ENCODE measurements around the gene DTX4.

The DTX4 gene

DNA sequence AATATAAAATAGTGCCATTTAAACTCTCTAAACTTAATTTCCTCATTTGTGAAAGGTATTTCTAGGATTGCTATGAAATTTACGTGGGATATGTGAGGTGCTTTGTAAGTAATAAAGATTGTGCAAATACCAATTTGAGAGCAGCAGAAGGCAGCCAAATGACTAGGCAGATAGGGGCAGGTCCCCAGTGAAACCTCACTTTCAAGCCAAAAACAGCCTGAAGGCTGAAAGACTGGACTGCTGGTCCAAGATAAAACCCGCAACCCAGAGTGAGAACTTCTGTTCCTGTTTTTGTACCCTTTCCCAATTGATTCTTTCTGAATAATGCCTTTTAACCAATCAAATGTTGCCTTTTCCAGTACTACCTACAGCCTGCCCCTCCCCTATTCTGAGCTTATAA, 7.2 kb downstream of the DTX4 start:
- H3K4me3 ChIP-seq (IDR thresholded peaks at IDR 0.05; ENCODE audit: insufficient read depth, low read depth, low read length), result no peak overlapping the region
- H3K4me1 ChIP-seq (ENCODE audit: low read depth, poor library complexity, severe bottlenecking), result peaks cover 19% of the 10 kb centered on the region
- peak overlapping the region; percentile 51; the same call in 1 of the 2 replicates for H3K4me2 ChIP-seq
- H3K9ac ChIP-seq, result no peak overlapping the region
- H4K20me1 ChIP-seq (ENCODE audit: insufficient read depth), result no peaks in the 10 kb centered on the region
- no peaks in the 10 kb centered on the region for H3K27me3 ChIP-seq (ENCODE audit: insufficient read depth, low read depth)
- H3K36me3 ChIP-seq (ENCODE audit: insufficient read depth), result no peaks in the 10 kb centered on the region
- peak overlapping the region; percentile 57; the same call in 1 of the 2 replicates for H2AFZ ChIP-seq (ENCODE audit: low read depth)
- H3K27ac ChIP-seq, result peak overlapping the region; percentile 40; the same call in 1 of the 2 replicates
- TF ChIP-seq, protein P1, sequence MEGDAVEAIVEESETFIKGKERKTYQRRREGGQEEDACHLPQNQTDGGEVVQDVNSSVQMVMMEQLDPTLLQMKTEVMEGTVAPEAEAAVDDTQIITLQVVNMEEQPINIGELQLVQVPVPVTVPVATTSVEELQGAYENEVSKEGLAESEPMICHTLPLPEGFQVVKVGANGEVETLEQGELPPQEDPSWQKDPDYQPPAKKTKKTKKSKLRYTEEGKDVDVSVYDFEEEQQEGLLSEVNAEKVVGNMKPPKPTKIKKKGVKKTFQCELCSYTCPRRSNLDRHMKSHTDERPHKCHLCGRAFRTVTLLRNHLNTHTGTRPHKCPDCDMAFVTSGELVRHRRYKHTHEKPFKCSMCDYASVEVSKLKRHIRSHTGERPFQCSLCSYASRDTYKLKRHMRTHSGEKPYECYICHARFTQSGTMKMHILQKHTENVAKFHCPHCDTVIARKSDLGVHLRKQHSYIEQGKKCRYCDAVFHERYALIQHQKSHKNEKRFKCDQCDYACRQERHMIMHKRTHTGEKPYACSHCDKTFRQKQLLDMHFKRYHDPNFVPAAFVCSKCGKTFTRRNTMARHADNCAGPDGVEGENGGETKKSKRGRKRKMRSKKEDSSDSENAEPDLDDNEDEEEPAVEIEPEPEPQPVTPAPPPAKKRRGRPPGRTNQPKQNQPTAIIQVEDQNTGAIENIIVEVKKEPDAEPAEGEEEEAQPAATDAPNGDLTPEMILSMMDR (conservative IDR thresholded peaks at IDR 0.05; ENCODE audit: low read depth, low read length), result no peak
- H3K79me2 ChIP-seq (ENCODE audit: insufficient read depth, low read depth), result no peaks in the 10 kb centered on the region

DNA sequence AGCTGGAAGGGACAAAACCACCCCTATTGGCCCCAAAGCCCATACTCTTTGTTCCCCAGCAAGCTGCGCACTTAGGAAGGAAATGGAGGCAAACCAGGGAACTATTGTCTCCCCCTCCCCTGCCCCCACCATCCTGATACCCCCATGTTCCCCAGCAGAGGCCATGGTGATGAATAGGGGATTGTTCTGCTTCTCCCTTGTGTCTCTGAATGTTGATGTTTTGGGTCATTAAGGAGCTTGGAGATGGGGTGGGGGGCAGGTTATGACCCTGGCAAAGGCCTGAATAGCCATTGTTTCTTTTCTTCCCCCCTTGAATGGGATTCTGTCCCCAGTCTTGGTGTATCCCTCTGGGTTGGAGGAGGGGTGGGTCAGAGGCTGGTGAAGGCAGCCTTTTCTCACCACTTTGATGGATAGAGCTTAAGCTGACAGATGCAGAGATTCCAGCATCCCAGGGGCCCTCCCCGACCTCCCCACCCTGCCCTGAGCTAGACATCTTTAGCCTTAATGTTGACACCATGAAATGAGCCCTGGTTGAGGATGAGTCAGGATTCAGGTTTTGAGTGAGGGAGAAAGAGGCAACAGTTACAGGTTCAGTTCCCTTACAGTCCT, 8.3 kb downstream of the DTX4 start:
- Histone ChIP-seq H4K20me1 (ENCODE audit: insufficient read depth) (no peaks in the 10 kb centered on the region), H3K79me2 (ENCODE audit: insufficient read depth, low read depth) (no peaks in the 10 kb centered on the region), H3K4me2 (no peak overlapping the region), H3K27ac (no peak overlapping the region), H3K27me3 (ENCODE audit: insufficient read depth, low read depth) (no peaks in the 10 kb centered on the region), H3K9ac (no peak overlapping the region), H3K4me1 (ENCODE audit: low read depth, poor library complexity, severe bottlenecking) (peaks cover 19% of the 10 kb centered on the region), H3K4me3 (IDR thresholded peaks at IDR 0.05; ENCODE audit: insufficient read depth, low read depth, low read length) (no peak overlapping the region), H2AFZ (ENCODE audit: low read depth) (no peak overlapping the region), H3K36me3 (ENCODE audit: insufficient read depth) (no peaks in the 10 kb centered on the region)
- TF ChIP-seq, protein P1 (conservative IDR thresholded peaks at IDR 0.05; ENCODE audit: low read depth, low read length), result no peak

DNA sequence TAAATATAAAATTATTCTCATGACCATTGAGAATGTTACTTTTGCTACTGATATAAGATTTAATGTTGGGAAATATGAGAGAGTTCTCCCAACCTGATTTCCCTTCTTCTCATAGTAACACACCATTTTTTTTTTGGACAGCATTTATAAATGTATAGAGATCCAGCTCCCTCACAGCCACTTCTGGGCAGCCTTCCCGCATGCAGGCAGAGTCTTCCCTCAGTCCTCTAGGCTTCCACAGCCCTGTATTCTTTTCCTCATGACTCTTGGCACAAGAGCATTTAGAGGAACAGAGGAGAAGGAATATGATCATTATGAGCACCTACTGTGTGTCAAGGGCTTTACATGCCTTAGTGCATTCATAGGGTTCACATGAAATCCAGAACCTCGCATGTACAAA, 9.0 kb downstream of the DTX4 start:
- TF ChIP-seq, protein P1 (conservative IDR thresholded peaks at IDR 0.05; ENCODE audit: low read depth, low read length), result no peak
- no peak overlapping the region for H2AFZ ChIP-seq (ENCODE audit: low read depth)
- peaks cover 19% of the 10 kb centered on the region for H3K4me1 ChIP-seq (ENCODE audit: low read depth, poor library complexity, severe bottlenecking)
- no peak overlapping the region for H3K4me2 ChIP-seq
- no peaks in the 10 kb centered on the region for H3K79me2 ChIP-seq (ENCODE audit: insufficient read depth, low read depth)
- no peak overlapping the region for H3K27ac ChIP-seq
- no peak overlapping the region for H3K9ac ChIP-seq
- H4K20me1 ChIP-seq (ENCODE audit: insufficient read depth), result no peaks in the 10 kb centered on the region
- H3K4me3 ChIP-seq (IDR thresholded peaks at IDR 0.05; ENCODE audit: insufficient read depth, low read depth, low read length), result no peak overlapping the region
- no peaks in the 10 kb centered on the region for H3K36me3 ChIP-seq (ENCODE audit: insufficient read depth)
- no peaks in the 10 kb centered on the region for H3K27me3 ChIP-seq (ENCODE audit: insufficient read depth, low read depth)

DNA sequence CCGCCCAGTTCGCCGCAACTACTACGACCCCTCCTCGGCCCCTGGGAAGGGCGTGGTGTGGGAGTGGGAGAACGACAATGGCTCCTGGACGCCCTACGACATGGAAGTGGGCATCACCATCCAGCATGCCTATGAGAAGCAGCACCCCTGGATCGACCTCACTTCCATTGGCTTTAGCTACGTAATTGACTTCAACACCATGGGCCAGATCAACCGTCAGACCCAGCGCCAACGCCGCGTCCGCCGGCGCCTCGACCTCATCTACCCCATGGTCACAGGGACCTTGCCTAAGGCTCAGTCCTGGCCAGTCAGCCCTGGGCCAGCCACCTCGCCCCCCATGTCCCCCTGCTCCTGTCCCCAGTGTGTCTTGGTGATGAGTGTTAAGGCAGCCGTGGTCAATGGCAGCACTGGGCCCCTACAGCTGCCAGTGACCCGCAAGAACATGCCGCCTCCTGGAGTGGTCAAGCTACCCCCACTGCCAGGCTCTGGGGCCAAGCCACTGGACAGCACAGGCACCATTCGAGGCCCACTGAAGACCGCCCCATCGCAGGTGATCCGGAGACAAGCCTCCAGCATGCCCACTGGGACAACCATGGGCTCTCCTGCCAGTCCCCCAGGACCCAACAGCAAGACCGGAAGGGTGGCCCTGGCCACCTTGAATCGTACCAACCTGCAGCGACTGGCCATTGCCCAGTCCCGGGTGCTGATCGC, 10.0 kb downstream of the DTX4 start:
- no peak overlapping the region for H3K9ac ChIP-seq
- H4K20me1 ChIP-seq (ENCODE audit: insufficient read depth), result no peaks in the 10 kb centered on the region
- H3K4me3 ChIP-seq (IDR thresholded peaks at IDR 0.05; ENCODE audit: insufficient read depth, low read depth, low read length), result no peak overlapping the region
- no peaks in the 10 kb centered on the region for H3K36me3 ChIP-seq (ENCODE audit: insufficient read depth)
- TF ChIP-seq, protein P1 (conservative IDR thresholded peaks at IDR 0.05; ENCODE audit: low read depth, low read length), result no peak
- H3K27ac ChIP-seq, result no peak overlapping the region
- no peaks in the 10 kb centered on the region for H3K79me2 ChIP-seq (ENCODE audit: insufficient read depth, low read depth)
- H3K27me3 ChIP-seq (ENCODE audit: insufficient read depth, low read depth), result no peaks in the 10 kb centered on the region
- H2AFZ ChIP-seq (ENCODE audit: low read depth), result no peak overlapping the region
- no peak overlapping the region for H3K4me2 ChIP-seq
- peaks cover 19% of the 10 kb centered on the region for H3K4me1 ChIP-seq (ENCODE audit: low read depth, poor library complexity, severe bottlenecking)

Data from KMS-11 (cell line).